Measurements from ENCODE around the gene PIGU. TPM values are rescaled to one million over a fixed set of nuclear protein-coding genes. Genes with fewer than 3 reads are reported as not detected.

The PIGU gene
- total RNA-seq, 1 donor: 9.0 TPM

DNA sequence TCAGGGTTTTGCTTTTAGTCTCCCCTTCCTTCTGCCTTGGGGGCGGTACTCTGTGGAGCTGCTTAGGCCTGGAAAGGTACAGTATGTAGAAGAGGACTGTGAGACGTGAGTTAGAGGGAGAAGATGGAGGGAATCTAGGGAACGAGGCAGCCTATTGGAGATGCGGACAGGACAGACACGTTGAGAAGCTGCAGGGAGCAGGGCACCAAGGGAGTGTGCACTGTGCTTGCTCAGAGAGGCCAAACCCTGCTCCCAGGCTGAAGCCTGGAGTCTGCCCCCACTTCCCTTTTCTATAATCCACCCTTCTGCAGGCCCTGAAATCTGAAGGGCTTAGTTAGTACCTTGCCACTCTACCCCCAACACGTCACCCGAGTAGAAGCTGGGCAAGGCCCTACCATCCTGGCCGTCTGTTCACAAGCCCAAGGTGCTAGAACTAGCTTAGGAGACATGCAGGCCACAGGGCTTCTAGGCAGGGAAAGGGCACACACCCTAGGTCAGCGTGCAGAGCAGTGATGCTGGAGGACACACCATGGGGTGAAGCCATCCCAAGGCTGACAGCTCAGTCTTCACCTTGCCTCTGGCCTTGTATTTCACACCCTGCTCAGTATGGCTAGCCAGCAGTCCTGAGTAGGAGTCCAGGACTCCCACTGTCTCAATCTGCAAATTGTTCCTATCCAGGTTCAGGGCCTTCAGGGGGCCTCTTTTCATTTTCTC lies 34.1 kb upstream of the PIGU start:
- H3K79me2 ChIP-seq (ENCODE audit: insufficient read depth, low read length): no peaks in the 10 kb centered on the region
- DNase-seq (ENCODE audit: insufficient read length, low spot score, missing footprints): peak; percentile 69
- H4K20me1 ChIP-seq (ENCODE audit: insufficient read depth, low read length): peaks cover 14% of the 10 kb centered on the region
- H3K36me3 ChIP-seq (ENCODE audit: insufficient read depth, low read length): peaks cover 19% of the 10 kb centered on the region
- TF ChIP-seq, protein P1, sequence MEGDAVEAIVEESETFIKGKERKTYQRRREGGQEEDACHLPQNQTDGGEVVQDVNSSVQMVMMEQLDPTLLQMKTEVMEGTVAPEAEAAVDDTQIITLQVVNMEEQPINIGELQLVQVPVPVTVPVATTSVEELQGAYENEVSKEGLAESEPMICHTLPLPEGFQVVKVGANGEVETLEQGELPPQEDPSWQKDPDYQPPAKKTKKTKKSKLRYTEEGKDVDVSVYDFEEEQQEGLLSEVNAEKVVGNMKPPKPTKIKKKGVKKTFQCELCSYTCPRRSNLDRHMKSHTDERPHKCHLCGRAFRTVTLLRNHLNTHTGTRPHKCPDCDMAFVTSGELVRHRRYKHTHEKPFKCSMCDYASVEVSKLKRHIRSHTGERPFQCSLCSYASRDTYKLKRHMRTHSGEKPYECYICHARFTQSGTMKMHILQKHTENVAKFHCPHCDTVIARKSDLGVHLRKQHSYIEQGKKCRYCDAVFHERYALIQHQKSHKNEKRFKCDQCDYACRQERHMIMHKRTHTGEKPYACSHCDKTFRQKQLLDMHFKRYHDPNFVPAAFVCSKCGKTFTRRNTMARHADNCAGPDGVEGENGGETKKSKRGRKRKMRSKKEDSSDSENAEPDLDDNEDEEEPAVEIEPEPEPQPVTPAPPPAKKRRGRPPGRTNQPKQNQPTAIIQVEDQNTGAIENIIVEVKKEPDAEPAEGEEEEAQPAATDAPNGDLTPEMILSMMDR (IDR thresholded peaks at IDR 0.05; ENCODE audit: extremely low read depth, low read depth, low read length): no peak
- H3K27me3 ChIP-seq (ENCODE audit: insufficient read depth, low read length): no peaks in the 10 kb centered on the region
- H3K4me2 ChIP-seq (ENCODE audit: insufficient read depth, low read length): no peak overlapping the region
- no peak overlapping the region for H3K4me3 ChIP-seq (ENCODE audit: insufficient read depth, low read length)
- no peaks in the 10 kb centered on the region for H3K9me3 ChIP-seq (ENCODE audit: low read depth, low read length)
- H3K4me1 ChIP-seq (ENCODE audit: insufficient read depth, low read length): peaks cover 32% of the 10 kb centered on the region
- H3K27ac ChIP-seq (ENCODE audit: low read depth, low read length): no peak overlapping the region
- H2AFZ ChIP-seq (ENCODE audit: low read length): no peak overlapping the region

GRCh38 chr20:34710568-34710839 lies 33.6 kb upstream of the PIGU start:
- Histone ChIP-seq H2AFZ (ENCODE audit: low read length) (no peak overlapping the region), H3K79me2 (ENCODE audit: insufficient read depth, low read length) (no peaks in the 10 kb centered on the region), H3K27me3 (ENCODE audit: insufficient read depth, low read length) (no peaks in the 10 kb centered on the region), H3K9me3 (ENCODE audit: low read depth, low read length) (no peaks in the 10 kb centered on the region), H4K20me1 (ENCODE audit: insufficient read depth, low read length) (peaks cover 14% of the 10 kb centered on the region), H3K4me1 (ENCODE audit: insufficient read depth, low read length) (peaks cover 33% of the 10 kb centered on the region), H3K27ac (ENCODE audit: low read depth, low read length) (no peak overlapping the region), H3K36me3 (ENCODE audit: insufficient read depth, low read length) (peaks cover 19% of the 10 kb centered on the region), H3K4me2 (ENCODE audit: insufficient read depth, low read length) (peak overlapping the region; percentile 82), H3K4me3 (ENCODE audit: insufficient read depth, low read length) (peak overlapping the region; percentile 80)
- TF ChIP-seq, protein P1 (IDR thresholded peaks at IDR 0.05; ENCODE audit: extremely low read depth, low read depth, low read length): no peak
- DNase-seq (ENCODE audit: insufficient read length, low spot score, missing footprints): no peak

DNA sequence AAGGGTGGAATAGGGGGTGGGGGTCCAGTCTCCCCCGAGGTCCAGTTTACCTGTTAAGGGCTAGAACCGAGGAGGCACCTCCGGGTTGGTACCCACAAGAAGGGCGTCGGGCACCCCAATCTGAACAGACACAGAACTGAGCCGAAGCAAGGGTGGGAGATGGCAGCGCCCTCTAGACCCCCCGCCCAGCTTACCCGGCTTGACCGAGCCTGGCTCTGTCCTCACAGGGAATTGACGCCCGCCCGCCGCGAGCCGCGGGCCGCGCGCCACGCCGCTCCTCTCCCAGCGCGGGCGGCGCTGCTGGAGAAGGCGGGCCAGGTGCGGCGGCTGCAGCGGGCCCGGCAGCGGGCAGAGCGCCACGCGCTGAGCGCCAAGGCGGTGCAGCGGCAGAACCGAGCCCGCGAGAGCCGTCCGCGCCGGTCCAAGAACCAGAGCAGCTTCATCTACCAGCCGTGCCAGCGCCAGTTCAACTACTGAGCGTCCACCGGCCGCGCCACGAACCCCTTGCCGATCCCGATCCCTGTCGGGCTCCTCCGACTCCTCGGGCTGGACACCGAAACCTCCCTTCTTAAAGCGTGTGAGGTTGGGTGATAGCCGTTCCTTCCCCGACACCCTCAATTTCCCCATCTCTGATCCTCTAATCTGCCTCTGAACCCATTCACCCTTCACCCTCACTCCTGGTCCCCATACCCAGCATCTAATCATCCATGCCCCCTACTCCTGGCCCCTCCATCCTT lies 33.1 kb upstream of the PIGU start:
- H3K36me3 ChIP-seq (ENCODE audit: insufficient read depth, low read length): peaks cover 14% of the 10 kb centered on the region
- DNase-seq (ENCODE audit: insufficient read length, low spot score, missing footprints): peak; percentile 91
- H3K79me2 ChIP-seq (ENCODE audit: insufficient read depth, low read length): peaks cover under 1% of the 10 kb centered on the region
- H4K20me1 ChIP-seq (ENCODE audit: insufficient read depth, low read length): peaks cover 14% of the 10 kb centered on the region
- no peaks in the 10 kb centered on the region for H3K9me3 ChIP-seq (ENCODE audit: low read depth, low read length)
- peak overlapping the region; percentile 82 for H3K4me2 ChIP-seq (ENCODE audit: insufficient read depth, low read length)
- H2AFZ ChIP-seq (ENCODE audit: low read length): peak overlapping the region; percentile 52
- no peaks in the 10 kb centered on the region for H3K27me3 ChIP-seq (ENCODE audit: insufficient read depth, low read length)
- H3K27ac ChIP-seq (ENCODE audit: low read depth, low read length): peak overlapping the region; percentile 70
- H3K4me3 ChIP-seq (ENCODE audit: insufficient read depth, low read length): peak overlapping the region; percentile 80
- TF ChIP-seq, protein P1 (IDR thresholded peaks at IDR 0.05; ENCODE audit: extremely low read depth, low read depth, low read length): peak; percentile 13
- peaks cover 35% of the 10 kb centered on the region for H3K4me1 ChIP-seq (ENCODE audit: insufficient read depth, low read length)

All from osteoblast (primary cell).